WTC11 (cell line): ENCODE results near the gene CREBBP. TPM values are rescaled to one million over a fixed set of nuclear protein-coding genes. Genes with fewer than 3 reads are reported as not detected.

ENCODE experiments used
- ATAC-seq: fragments of 200-7000 bp; cut with Tn5 transposase; 2 replicates; pipeline ENCODE4 v1.10.0; 2021; ENCODE audit warnings: mild to moderate bottlenecking, moderate library complexity
- CTCF ChIA-PET: fragments of 300-600 bp; sonication (Branson Sonifier 250); formaldehyde crosslinking; loops from one replicate; lab custom pipeline; 2021; ENCODE audit warnings: antibody characterized with exemption; lab: Charles Lee
- POLR2A ChIA-PET: fragments of 350-600 bp; sonication (Branson Sonifier 250); formaldehyde crosslinking; loops from one replicate; lab custom pipeline; 2021; ENCODE audit warnings: antibody characterized with exemption; lab: Charles Lee
- DNase-seq: peaks from one replicate; pipeline ENCODE4 v3.0.0; 2021; ENCODE audit warnings: low spot score
- H3K27ac Mint-ChIP-seq: 2 replicates; pipeline ENCODE4 v1.8.0; 2021; ENCODE audit warnings: mixed read lengths
- H3K27me3 Mint-ChIP-seq: 2 replicates; pipeline ENCODE4 v1.8.0; 2021; ENCODE audit warnings: low read depth, mild to moderate bottlenecking, moderate library complexity, mixed read lengths
- H3K36me3 Mint-ChIP-seq: 2 replicates; pipeline ENCODE4 v1.8.0; 2021; ENCODE audit warnings: mixed read lengths
- H3K4me1 Mint-ChIP-seq: 2 replicates; pipeline ENCODE4 v1.8.0; 2022; ENCODE audit warnings: mixed read lengths
- H3K4me3 Mint-ChIP-seq: 2 replicates; pipeline ENCODE4 v1.8.0; 2021; ENCODE audit warnings: mild to moderate bottlenecking, moderate library complexity, mixed read lengths
- H3K9me3 Mint-ChIP-seq: 2 replicates; pipeline ENCODE4 v1.8.0; 2021; ENCODE audit warnings: mixed read lengths
- ATF2 ChIP-seq: sonication (generic); formaldehyde crosslinking; IDR thresholded peaks from 2 replicates; pipeline ENCODE4 v1.8.1; 2022; ENCODE audit warnings: low read depth, missing genetic modification reagents, borderline replicate concordance
- E2F5 ChIP-seq: sonication (generic); formaldehyde crosslinking; IDR thresholded peaks from 2 replicates; pipeline ENCODE4 v1.8.1; 2022; ENCODE audit warnings: mild to moderate bottlenecking, moderate library complexity, missing genetic modification reagents
- FOXP1 ChIP-seq: sonication (generic); formaldehyde crosslinking; IDR thresholded peaks from 2 replicates; pipeline ENCODE4 v1.8.0; 2022; ENCODE audit warnings: missing genetic modification reagents, mild to moderate bottlenecking, moderate library complexity, borderline replicate concordance
- GABPB1 ChIP-seq: sonication (generic); formaldehyde crosslinking; IDR thresholded peaks from 2 replicates; pipeline ENCODE4 v1.8.1; 2023; ENCODE audit warnings: mild to moderate bottlenecking, missing genetic modification reagents
- NFYB ChIP-seq: sonication (generic); formaldehyde crosslinking; conservative IDR thresholded peaks from 2 replicates; pipeline ENCODE4 v1.8.0; 2022; ENCODE audit warnings: low read depth, missing genetic modification reagents
- SP1 ChIP-seq: sonication (generic); formaldehyde crosslinking; conservative IDR thresholded peaks from 2 replicates; pipeline ENCODE4 v1.8.1; 2022; ENCODE audit warnings: missing genetic modification reagents
- TEAD1 ChIP-seq: sonication (generic); formaldehyde crosslinking; IDR thresholded peaks from 2 replicates; pipeline ENCODE4 v1.8.0; 2022; ENCODE audit warnings: mild to moderate bottlenecking, missing genetic modification reagents
- ZNF219 ChIP-seq: sonication (generic); formaldehyde crosslinking; IDR thresholded peaks from 2 replicates; pipeline ENCODE4 v1.8.0; 2023; ENCODE audit warnings: missing genetic modification reagents, mild to moderate bottlenecking, borderline replicate concordance
- ZNF232 ChIP-seq: sonication (generic); formaldehyde crosslinking; IDR thresholded peaks from 2 replicates; pipeline ENCODE4 v1.8.0; 2022; ENCODE audit warnings: mild to moderate bottlenecking, missing genetic modification reagents
- ZNF263 ChIP-seq: sonication (generic); formaldehyde crosslinking; IDR thresholded peaks from 2 replicates; pipeline ENCODE4 v1.8.1; 2022; ENCODE audit warnings: low read depth, mild to moderate bottlenecking, moderate library complexity, missing genetic modification reagents
- ZSCAN18 ChIP-seq: fragments of 250-450 bp; sonication (Bioruptor Pico); IDR thresholded peaks from 2 replicates; pipeline ENCODE4 v2.1.2; 2022; ENCODE audit warnings: mild to moderate bottlenecking, moderate library complexity
- total RNA-seq: library from RNA; stranded (reverse); gene quantifications from 3 replicates; pipeline ENCODE4 v1.2.3, GENCODE V29; 2021
- TF ChIP-seq, protein P1 (sequence below): sonication (generic); formaldehyde crosslinking; IDR thresholded peaks from 2 replicates; pipeline ENCODE4 v1.8.0; 2023; ENCODE audit warnings: missing genetic modification reagents
- TF ChIP-seq, protein P2 (sequence below): sonication (generic); formaldehyde crosslinking; IDR thresholded peaks from 2 replicates; pipeline ENCODE4 v1.8.0; 2023; ENCODE audit warnings: missing genetic modification reagents, mild to moderate bottlenecking, borderline replicate concordance
- TF ChIP-seq, protein P3 (sequence below): sonication (generic); formaldehyde crosslinking; IDR thresholded peaks from 2 replicates; pipeline ENCODE4 v1.8.0; 2022; ENCODE audit warnings: mild to moderate bottlenecking, missing genetic modification reagents

Gene CREBBP
- total RNA-seq, 1 experiment from 2014 or later = 49.6 TPM

- TF ChIP-seq, protein P1, sequence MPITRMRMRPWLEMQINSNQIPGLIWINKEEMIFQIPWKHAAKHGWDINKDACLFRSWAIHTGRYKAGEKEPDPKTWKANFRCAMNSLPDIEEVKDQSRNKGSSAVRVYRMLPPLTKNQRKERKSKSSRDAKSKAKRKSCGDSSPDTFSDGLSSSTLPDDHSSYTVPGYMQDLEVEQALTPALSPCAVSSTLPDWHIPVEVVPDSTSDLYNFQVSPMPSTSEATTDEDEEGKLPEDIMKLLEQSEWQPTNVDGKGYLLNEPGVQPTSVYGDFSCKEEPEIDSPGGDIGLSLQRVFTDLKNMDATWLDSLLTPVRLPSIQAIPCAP (CRISPR knock-in tag) = no peak
- TF ChIP-seq SP1 (no peak), ZNF263 (no peak), ZNF219 (no peak), FOXP1 (CRISPR knock-in tag) (no peak), E2F5 (no peak), ATF2 (CRISPR knock-in tag) (no peak), ZNF232 (CRISPR knock-in tag) (no peak)
- TF ChIP-seq, protein P2, sequence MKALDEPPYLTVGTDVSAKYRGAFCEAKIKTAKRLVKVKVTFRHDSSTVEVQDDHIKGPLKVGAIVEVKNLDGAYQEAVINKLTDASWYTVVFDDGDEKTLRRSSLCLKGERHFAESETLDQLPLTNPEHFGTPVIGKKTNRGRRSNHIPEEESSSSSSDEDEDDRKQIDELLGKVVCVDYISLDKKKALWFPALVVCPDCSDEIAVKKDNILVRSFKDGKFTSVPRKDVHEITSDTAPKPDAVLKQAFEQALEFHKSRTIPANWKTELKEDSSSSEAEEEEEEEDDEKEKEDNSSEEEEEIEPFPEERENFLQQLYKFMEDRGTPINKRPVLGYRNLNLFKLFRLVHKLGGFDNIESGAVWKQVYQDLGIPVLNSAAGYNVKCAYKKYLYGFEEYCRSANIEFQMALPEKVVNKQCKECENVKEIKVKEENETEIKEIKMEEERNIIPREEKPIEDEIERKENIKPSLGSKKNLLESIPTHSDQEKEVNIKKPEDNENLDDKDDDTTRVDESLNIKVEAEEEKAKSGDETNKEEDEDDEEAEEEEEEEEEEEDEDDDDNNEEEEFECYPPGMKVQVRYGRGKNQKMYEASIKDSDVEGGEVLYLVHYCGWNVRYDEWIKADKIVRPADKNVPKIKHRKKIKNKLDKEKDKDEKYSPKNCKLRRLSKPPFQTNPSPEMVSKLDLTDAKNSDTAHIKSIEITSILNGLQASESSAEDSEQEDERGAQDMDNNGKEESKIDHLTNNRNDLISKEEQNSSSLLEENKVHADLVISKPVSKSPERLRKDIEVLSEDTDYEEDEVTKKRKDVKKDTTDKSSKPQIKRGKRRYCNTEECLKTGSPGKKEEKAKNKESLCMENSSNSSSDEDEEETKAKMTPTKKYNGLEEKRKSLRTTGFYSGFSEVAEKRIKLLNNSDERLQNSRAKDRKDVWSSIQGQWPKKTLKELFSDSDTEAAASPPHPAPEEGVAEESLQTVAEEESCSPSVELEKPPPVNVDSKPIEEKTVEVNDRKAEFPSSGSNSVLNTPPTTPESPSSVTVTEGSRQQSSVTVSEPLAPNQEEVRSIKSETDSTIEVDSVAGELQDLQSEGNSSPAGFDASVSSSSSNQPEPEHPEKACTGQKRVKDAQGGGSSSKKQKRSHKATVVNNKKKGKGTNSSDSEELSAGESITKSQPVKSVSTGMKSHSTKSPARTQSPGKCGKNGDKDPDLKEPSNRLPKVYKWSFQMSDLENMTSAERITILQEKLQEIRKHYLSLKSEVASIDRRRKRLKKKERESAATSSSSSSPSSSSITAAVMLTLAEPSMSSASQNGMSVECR (CRISPR knock-in tag) = no peak
These were observed 95.1 kb downstream of the CREBBP start (continued) for GRCh38 chr16:3785413-3785812.

GRCh38 chr16:3783516-3783915, 97.0 kb downstream of the CREBBP start:
- ATAC-seq = 0 out of 2 replicates have a peak, but pooled peaks have one; percentile 26
- CTCF ChIA-PET = interaction anchor here (0.6 kb wide), 1 partner anchor 13 kb away, joined by 3 read pairs; no protein-coding TSS in a partner anchor
- H3K4me3 Mint-ChIP-seq = no peak overlapping the region

More at GRCh38 chr16:3783516-3783915, 97.0 kb downstream of the CREBBP start:
- Mint-ChIP-seq H3K27me3 (no peaks in the 10 kb centered on the region), H3K9me3 (no peaks in the 10 kb centered on the region), H3K4me1 (no peaks in the 10 kb centered on the region), H3K27ac (no peak overlapping the region), H3K36me3 (peaks cover 29% of the 10 kb centered on the region)
- no peak for DNase-seq
- TF ChIP-seq NFYB (CRISPR knock-in tag) (no peak), TEAD1 (CRISPR knock-in tag) (no peak), GABPB1 (CRISPR knock-in tag) (no peak), ZSCAN18 (CRISPR knock-in tag) (no peak)
- TF ChIP-seq, protein P3, sequence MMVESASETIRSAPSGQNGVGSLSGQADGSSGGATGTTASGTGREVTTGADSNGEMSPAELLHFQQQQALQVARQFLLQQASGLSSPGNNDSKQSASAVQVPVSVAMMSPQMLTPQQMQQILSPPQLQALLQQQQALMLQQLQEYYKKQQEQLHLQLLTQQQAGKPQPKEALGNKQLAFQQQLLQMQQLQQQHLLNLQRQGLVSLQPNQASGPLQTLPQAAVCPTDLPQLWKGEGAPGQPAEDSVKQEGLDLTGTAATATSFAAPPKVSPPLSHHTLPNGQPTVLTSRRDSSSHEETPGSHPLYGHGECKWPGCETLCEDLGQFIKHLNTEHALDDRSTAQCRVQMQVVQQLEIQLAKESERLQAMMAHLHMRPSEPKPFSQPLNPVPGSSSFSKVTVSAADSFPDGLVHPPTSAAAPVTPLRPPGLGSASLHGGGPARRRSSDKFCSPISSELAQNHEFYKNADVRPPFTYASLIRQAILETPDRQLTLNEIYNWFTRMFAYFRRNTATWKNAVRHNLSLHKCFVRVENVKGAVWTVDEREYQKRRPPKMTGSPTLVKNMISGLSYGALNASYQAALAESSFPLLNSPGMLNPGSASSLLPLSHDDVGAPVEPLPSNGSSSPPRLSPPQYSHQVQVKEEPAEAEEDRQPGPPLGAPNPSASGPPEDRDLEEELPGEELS (CRISPR knock-in tag) = no peak
- POLR2A ChIA-PET = no interaction called here
